K562 (cell line): Measurements from ENCODE around the gene CLIP2. TPM values are rescaled to one million over a fixed set of nuclear protein-coding genes. Genes with fewer than 3 reads are reported as not detected.

Source experiments
- ARID1B ChIP-seq: fragments of 450-650 bp; IDR thresholded peaks from 2 replicates; pipeline ENCODE4 v1.6.1; 2016; ENCODE audit warnings: antibody characterized with exemption, mild to moderate bottlenecking, inconsistent platforms
- BCOR ChIP-seq: fragments of 450-650 bp; IDR thresholded peaks from 2 replicates; pipeline ENCODE4 v1.6.1; 2016
- BHLHE40 ChIP-seq: IDR thresholded peaks from 2 replicates; pipeline ENCODE4 v1.6.1; 2011; ENCODE audit warnings: low read length, improper control_type of control experiment
- COPS2 ChIP-seq: fragments of 450-650 bp; conservative IDR thresholded peaks from 2 replicates; pipeline ENCODE4 v1.6.1; 2016; ENCODE audit warnings: mild to moderate bottlenecking, moderate library complexity
- DDX20 ChIP-seq: fragments of 450-650 bp; IDR thresholded peaks from 2 replicates; pipeline ENCODE4 v1.6.1; 2016; ENCODE audit warnings: missing genetic modification characterization, low read depth, mild to moderate bottlenecking, missing compliant biosample characterization, moderate library complexity
- DPF2 ChIP-seq: fragments of 450-650 bp; IDR thresholded peaks from 2 replicates; pipeline ENCODE4 v1.6.1; 2016
- EGR1 ChIP-seq: fragments of 450-650 bp; conservative IDR thresholded peaks from 2 replicates; pipeline ENCODE4 v1.6.1; 2017; ENCODE audit warnings: mild to moderate bottlenecking
- EWSR1 ChIP-seq: fragments of 450-650 bp; IDR thresholded peaks from 2 replicates; pipeline ENCODE4 v1.6.1; 2018; ENCODE audit warnings: borderline replicate concordance, mild to moderate bottlenecking, low read depth, moderate library complexity; ENCODE audit not compliant: partially characterized antibody
- FOSL1 ChIP-seq: fragments of 200-800 bp; sonication (Bioruptor generic); conservative IDR thresholded peaks from 2 replicates; pipeline ENCODE4 v1.6.1; 2016; ENCODE audit warnings: missing genetic modification characterization, missing compliant biosample characterization
- FOXA3 ChIP-seq, 2 experiments: fragments of 450-650 bp in 1 of 2; sonication (generic) in 1 of 2; formaldehyde crosslinking; IDR thresholded peaks in 1 of 2; conservative IDR thresholded peaks in 1 of 2; 2 replicates each; pipeline versions ENCODE4 v1.4.0 to v1.8.0; 2020 to 2022; ENCODE audit warnings: mild to moderate bottlenecking in 2 of 2, missing genetic modification reagents in 1 of 2
- GATAD2A ChIP-seq: fragments of 450-650 bp; IDR thresholded peaks from 2 replicates; pipeline ENCODE4 v1.6.1; 2017
- HDAC3 ChIP-seq: fragments of 450-650 bp; IDR thresholded peaks from 2 replicates; pipeline ENCODE4 v1.6.1; 2018; ENCODE audit warnings: borderline replicate concordance, mild to moderate bottlenecking, moderate library complexity; ENCODE audit not compliant: partially characterized antibody
- KAT7 ChIP-seq: sonication (generic); formaldehyde crosslinking; IDR thresholded peaks from 2 replicates; pipeline ENCODE4 v1.8.0; 2022; ENCODE audit warnings: missing genetic modification reagents, mild to moderate bottlenecking, borderline replicate concordance
- NBN ChIP-seq: fragments of 450-650 bp; IDR thresholded peaks from 2 replicates; pipeline ENCODE4 v1.6.1; 2016; ENCODE audit warnings: low read depth, mild to moderate bottlenecking
- PHF21A ChIP-seq: fragments of 450-650 bp; IDR thresholded peaks from 2 replicates; pipeline ENCODE4 v1.6.1; 2017; ENCODE audit warnings: low read depth, borderline replicate concordance
- PHF8 ChIP-seq: fragments of 200-600 bp; sonication (generic); IDR thresholded peaks from 2 replicates; pipeline ENCODE4 v1.6.1; 2012; ENCODE audit warnings: mixed run types, mild to moderate bottlenecking, inconsistent platforms, low read length, moderate library complexity, borderline replicate concordance
- SMARCA5 ChIP-seq: fragments of 450-650 bp; IDR thresholded peaks from 2 replicates; pipeline ENCODE4 v1.6.1; 2016
- TBP ChIP-seq: optimal IDR thresholded peaks from 2 replicates; pipeline ENCODE3; 2011; ENCODE audit warnings: low read depth, low read length, improper control_type of control experiment
- TGIF2 ChIP-seq: sonication (generic); formaldehyde crosslinking; IDR thresholded peaks from 2 replicates; pipeline ENCODE4 v1.8.1; 2022; ENCODE audit warnings: mild to moderate bottlenecking, missing genetic modification reagents, moderate library complexity
- TRIM24 ChIP-seq, 2 experiments: fragments of 450-650 bp; IDR thresholded peaks; 2 replicates each; pipeline ENCODE4 v1.6.1; 2016
- TSC22D4 ChIP-seq: fragments of 450-650 bp; IDR thresholded peaks from 2 replicates; pipeline ENCODE4 v1.6.1; 2016; ENCODE audit warnings: missing genetic modification characterization, missing biosample characterization, control low read depth
- ZNF140 ChIP-seq: fragments of 250-450 bp; sonication (Bioruptor Pico); IDR thresholded peaks from 2 replicates; pipeline ENCODE4 v1.8.0; 2021; ENCODE audit warnings: moderate library complexity, mild to moderate bottlenecking, inconsistent platforms
- ZNF57 ChIP-seq: fragments of 450-650 bp; formaldehyde crosslinking; IDR thresholded peaks from 2 replicates; pipeline ENCODE4 v1.4.0; 2020; ENCODE audit warnings: mild to moderate bottlenecking, moderate library complexity
- polyA plus RNA-seq, 8 experiments: library from polyadenylated mRNA; depleted of rRNA in 4 of 8; stranded (reverse) in 5 of 8; unstranded in 3 of 8; fragments of >200 nt; fragmentation: Nextera tagmentation in 2 of 8; fragmentation: Illumina TruSeq in 1 of 8; extraction: Ambion mirVana in 2 of 8; extraction: Trizol in 1 of 8; gene quantifications; 2 replicates each; pipeline versions ENCODE4 v1.2.1 to v1.2.3, GENCODE V29; 2011 to 2014; ENCODE audit warnings: inconsistent platforms in 1 of 8, missing spikeins in 1 of 8
- total RNA-seq, 7 experiments: library from RNA; depleted of rRNA in 6 of 7; stranded (reverse); fragments of >200 nt in 6 of 7; fragmentation: Illumina TruSeq in 2 of 7; extraction: Trizol in 2 of 7; gene quantifications; 2 replicates each; pipeline versions ENCODE4 v1.2.1 to v1.2.3, GENCODE V29; 2011 to 2021; ENCODE audit warnings: low replicate concordance in 1 of 7
- TF ChIP-seq, protein P1 (sequence below): fragments of 250-450 bp; sonication (Bioruptor Pico); IDR thresholded peaks from 2 replicates; pipeline ENCODE4 v1.8.0; 2021; ENCODE audit warnings: moderate library complexity, mild to moderate bottlenecking, inconsistent platforms
- TF ChIP-seq, protein P2 (sequence below): fragments of 250-450 bp; sonication (Bioruptor Pico); IDR thresholded peaks from 2 replicates; pipeline ENCODE4 v1.5.0; 2022; ENCODE audit warnings: mild to moderate bottlenecking
- TF ChIP-seq, protein P3 (sequence below): fragments of 250-450 bp; sonication (Bioruptor Pico); IDR thresholded peaks from 2 replicates; pipeline ENCODE4 v1.8.0; 2021; ENCODE audit warnings: moderate library complexity, mild to moderate bottlenecking, inconsistent platforms
- TF ChIP-seq, protein P4 (sequence below): sonication (generic); formaldehyde crosslinking; IDR thresholded peaks from 2 replicates; pipeline ENCODE4 v1.8.1; 2023; ENCODE audit warnings: mild to moderate bottlenecking, missing genetic modification reagents, moderate library complexity

The CLIP2 gene
- total and polyA plus RNA-seq, 9 of the 15 experiments (the other 6 are each of a cell fraction or from before 2014, with no cell fraction given), result 0.07 to 5.4 (median 2.1) TPM

DNA sequence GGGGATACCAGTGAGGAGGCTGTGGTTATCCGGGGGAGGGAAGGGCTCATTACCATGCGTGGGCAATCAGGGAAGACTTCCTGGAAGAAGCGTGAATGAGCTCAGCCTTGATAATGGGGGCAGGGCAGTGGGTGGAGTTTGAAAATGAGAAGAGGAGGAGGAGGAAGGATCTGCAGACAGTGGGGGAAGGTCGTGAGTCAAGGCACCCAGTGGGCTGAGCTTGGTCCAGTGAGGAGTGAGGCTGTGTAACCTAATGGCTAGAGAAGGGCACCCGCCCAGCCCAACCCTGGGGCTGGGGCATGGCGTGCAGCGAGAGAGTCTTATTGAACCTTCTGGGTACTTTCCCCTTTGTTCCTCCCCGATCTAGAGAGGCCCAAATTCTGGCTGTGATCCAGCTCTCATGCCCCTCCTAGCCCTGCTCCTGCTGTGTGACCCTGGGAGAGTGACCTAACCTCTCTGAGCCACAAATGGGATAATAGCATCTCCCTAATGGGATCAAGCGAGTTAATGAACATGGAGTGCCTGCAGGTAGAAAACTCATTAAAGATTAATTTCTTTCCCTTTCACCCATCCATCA lies 31.5 kb downstream of the CLIP2 start (continued):
- no peak for TF ChIP-seq HDAC3
- TF ChIP-seq EWSR1, result no peak
- no peak for TF ChIP-seq ZNF140 (CRISPR knock-in tag)
- no peak for TF ChIP-seq COPS2
- TF ChIP-seq KAT7 (CRISPR knock-in tag), result no peak
- TF ChIP-seq EGR1, result peak; percentile 90
- no peak for TF ChIP-seq TSC22D4
- TF ChIP-seq, protein P1, sequence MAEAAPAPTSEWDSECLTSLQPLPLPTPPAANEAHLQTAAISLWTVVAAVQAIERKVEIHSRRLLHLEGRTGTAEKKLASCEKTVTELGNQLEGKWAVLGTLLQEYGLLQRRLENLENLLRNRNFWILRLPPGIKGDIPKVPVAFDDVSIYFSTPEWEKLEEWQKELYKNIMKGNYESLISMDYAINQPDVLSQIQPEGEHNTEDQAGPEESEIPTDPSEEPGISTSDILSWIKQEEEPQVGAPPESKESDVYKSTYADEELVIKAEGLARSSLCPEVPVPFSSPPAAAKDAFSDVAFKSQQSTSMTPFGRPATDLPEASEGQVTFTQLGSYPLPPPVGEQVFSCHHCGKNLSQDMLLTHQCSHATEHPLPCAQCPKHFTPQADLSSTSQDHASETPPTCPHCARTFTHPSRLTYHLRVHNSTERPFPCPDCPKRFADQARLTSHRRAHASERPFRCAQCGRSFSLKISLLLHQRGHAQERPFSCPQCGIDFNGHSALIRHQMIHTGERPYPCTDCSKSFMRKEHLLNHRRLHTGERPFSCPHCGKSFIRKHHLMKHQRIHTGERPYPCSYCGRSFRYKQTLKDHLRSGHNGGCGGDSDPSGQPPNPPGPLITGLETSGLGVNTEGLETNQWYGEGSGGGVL (CRISPR knock-in tag), result no peak
- TF ChIP-seq DDX20 (tag), result no peak
- no peak for TF ChIP-seq ARID1B
- TF ChIP-seq TGIF2 (CRISPR knock-in tag), result no peak
- TF ChIP-seq, protein P2, sequence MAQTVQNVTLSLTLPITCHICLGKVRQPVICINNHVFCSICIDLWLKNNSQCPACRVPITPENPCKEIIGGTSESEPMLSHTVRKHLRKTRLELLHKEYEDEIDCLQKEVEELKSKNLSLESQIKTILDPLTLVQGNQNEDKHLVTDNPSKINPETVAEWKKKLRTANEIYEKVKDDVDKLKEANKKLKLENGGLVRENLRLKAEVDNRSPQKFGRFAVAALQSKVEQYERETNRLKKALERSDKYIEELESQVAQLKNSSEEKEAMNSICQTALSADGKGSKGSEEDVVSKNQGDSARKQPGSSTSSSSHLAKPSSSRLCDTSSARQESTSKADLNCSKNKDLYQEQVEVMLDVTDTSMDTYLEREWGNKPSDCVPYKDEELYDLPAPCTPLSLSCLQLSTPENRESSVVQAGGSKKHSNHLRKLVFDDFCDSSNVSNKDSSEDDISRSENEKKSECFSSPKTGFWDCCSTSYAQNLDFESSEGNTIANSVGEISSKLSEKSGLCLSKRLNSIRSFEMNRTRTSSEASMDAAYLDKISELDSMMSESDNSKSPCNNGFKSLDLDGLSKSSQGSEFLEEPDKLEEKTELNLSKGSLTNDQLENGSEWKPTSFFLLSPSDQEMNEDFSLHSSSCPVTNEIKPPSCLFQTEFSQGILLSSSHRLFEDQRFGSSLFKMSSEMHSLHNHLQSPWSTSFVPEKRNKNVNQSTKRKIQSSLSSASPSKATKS (CRISPR knock-in tag), result no peak
- TF ChIP-seq, protein P3, sequence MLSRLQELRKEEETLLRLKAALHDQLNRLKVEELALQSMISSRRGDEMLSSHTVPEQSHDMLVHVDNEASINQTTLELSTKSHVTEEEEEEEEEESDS, result no peak
- TF ChIP-seq PHF21A, result no peak
- TF ChIP-seq DPF2, result peak; percentile 47; the same call in 1 of the 2 replicates
- TF ChIP-seq NBN, result 0 out of 2 replicates have a peak, but pooled peaks have one; percentile 24
- TF ChIP-seq, protein P4, sequence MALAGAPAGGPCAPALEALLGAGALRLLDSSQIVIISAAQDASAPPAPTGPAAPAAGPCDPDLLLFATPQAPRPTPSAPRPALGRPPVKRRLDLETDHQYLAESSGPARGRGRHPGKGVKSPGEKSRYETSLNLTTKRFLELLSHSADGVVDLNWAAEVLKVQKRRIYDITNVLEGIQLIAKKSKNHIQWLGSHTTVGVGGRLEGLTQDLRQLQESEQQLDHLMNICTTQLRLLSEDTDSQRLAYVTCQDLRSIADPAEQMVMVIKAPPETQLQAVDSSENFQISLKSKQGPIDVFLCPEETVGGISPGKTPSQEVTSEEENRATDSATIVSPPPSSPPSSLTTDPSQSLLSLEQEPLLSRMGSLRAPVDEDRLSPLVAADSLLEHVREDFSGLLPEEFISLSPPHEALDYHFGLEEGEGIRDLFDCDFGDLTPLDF (CRISPR knock-in tag), result no peak
- TF ChIP-seq BCOR, result peak; percentile 98
- TF ChIP-seq BHLHE40, result no peak
- TF ChIP-seq TBP, result no peak
- TF ChIP-seq FOXA3 (CRISPR knock-in tag; conservative IDR thresholded peaks at IDR 0.05 in 1 of 2, IDR thresholded peaks at IDR 0.05 in 1 of 2), result no peak
- peak in 1 of 2 experiments; percentile 37; a peak in 1 of 4 replicates for TF ChIP-seq TRIM24 (IDR thresholded peaks at IDR 0.05)
- TF ChIP-seq PHF8, result no peak
- no peak for TF ChIP-seq GATAD2A
- TF ChIP-seq SMARCA5, result peak; percentile 99
- TF ChIP-seq FOSL1, result no peak
- no peak for TF ChIP-seq ZNF57
